A673 (cell line): Measurements from ENCODE around the gene SLC12A7. TPM values are rescaled to one million over a fixed set of nuclear protein-coding genes. Genes with fewer than 3 reads are reported as not detected.

Experiments
- BruUV-seq: library from RNA; stranded (reverse); fragments of 400-500 nt; replicated peaks from 2 replicates; lab custom pipeline; 2021; lab: Mats Ljungman, UMichigan
- CTCF ChIA-PET: fragments of 300-600 bp; sonication (Branson Sonifier 250); formaldehyde crosslinking; loops from one replicate; lab custom pipeline; 2022; ENCODE audit warnings: antibody characterized with exemption; lab: Charles Lee
- POLR2A ChIA-PET: fragments of 300-600 bp; sonication (Branson Sonifier 250); formaldehyde crosslinking; loops from one replicate; lab custom pipeline; 2022; ENCODE audit warnings: antibody characterized with exemption; ENCODE audit not compliant: low non-redundant PET; lab: Charles Lee
- DNase-seq: peaks from one replicate; pipeline ENCODE4 v3.0.0-alpha.2; 2015; ENCODE audit warnings: low spot score
- H3K27ac ChIP-seq: fragments of 200-600 bp; sonication (generic); 2 replicates; pipeline ENCODE4 v1.5.1; 2016; ENCODE audit warnings: mixed run types, low read depth, mild to moderate bottlenecking, mixed read lengths, antibody characterized with exemption, low read length; ENCODE audit not compliant: poor library complexity, severe bottlenecking
- H3K27me3 ChIP-seq: fragments of 200-600 bp; sonication (generic); replicated peaks from 2 replicates; pipeline ENCODE4 v1.6.1; 2017; ENCODE audit warnings: mixed run types, low read depth, mild to moderate bottlenecking, mixed read lengths, antibody characterized with exemption, low read length; ENCODE audit not compliant: insufficient read depth, poor library complexity
- H3K36me3 ChIP-seq: fragments of 200-600 bp; sonication (generic); 2 replicates; pipeline ENCODE4 v1.6.1; 2016; ENCODE audit warnings: mixed run types, mild to moderate bottlenecking, mixed read lengths, antibody characterized with exemption, low read length; ENCODE audit not compliant: insufficient read depth, poor library complexity, severe bottlenecking
- H3K4me1 ChIP-seq: fragments of 200-600 bp; sonication (generic); 2 replicates; pipeline ENCODE4 v1.6.1; 2017; ENCODE audit warnings: mixed run types, mild to moderate bottlenecking, mixed read lengths, antibody characterized with exemption, low read length; ENCODE audit not compliant: insufficient read depth, poor library complexity, severe bottlenecking
- H3K4me3 ChIP-seq: fragments of 200-600 bp; sonication (generic); 2 replicates; pipeline ENCODE4 v1.5.1; 2016; ENCODE audit warnings: low read depth, mixed run types, mild to moderate bottlenecking, mixed read lengths, low read length; ENCODE audit not compliant: poor library complexity, severe bottlenecking
- H3K9me3 ChIP-seq: fragments of 200-600 bp; sonication (generic); 2 replicates; pipeline ENCODE4 v1.6.1; 2016; ENCODE audit warnings: mixed run types, low read depth, mild to moderate bottlenecking, mixed read lengths, antibody characterized with exemption, low read length; ENCODE audit not compliant: poor library complexity, severe bottlenecking
- EZH2 ChIP-seq: fragments of 200-600 bp; sonication (generic); IDR thresholded peaks from 2 replicates; pipeline ENCODE4 v1.6.1; 2017; ENCODE audit warnings: borderline replicate concordance, low read depth, mild to moderate bottlenecking, mixed read lengths, antibody characterized with exemption, low read length; ENCODE audit not compliant: poor library complexity, severe bottlenecking
- intact Hi-C: fragments of 100-400 bp; cut with micrococcal nuclease; formaldehyde crosslinking; loops from one replicate; pipeline ENCODE4 v1.10.0; 2022; ENCODE audit not compliant: unreplicated experiment
- total RNA-seq: library from RNA; stranded (reverse); gene quantifications from 2 replicates; pipeline ENCODE4 v1.2.3, GENCODE V29; 2021
- TF ChIP-seq, protein P1 (sequence below): fragments of 300-800, 200-600 bp; sonication (generic); conservative IDR thresholded peaks from 2 replicates; pipeline ENCODE4 v1.5.1; 2017; ENCODE audit warnings: low read depth, mild to moderate bottlenecking, antibody characterized with exemption, low read length, moderate library complexity, mixed read lengths

The SLC12A7 gene
- total RNA-seq, 1 experiment from 2014 or later: 45.2 TPM

DNA sequence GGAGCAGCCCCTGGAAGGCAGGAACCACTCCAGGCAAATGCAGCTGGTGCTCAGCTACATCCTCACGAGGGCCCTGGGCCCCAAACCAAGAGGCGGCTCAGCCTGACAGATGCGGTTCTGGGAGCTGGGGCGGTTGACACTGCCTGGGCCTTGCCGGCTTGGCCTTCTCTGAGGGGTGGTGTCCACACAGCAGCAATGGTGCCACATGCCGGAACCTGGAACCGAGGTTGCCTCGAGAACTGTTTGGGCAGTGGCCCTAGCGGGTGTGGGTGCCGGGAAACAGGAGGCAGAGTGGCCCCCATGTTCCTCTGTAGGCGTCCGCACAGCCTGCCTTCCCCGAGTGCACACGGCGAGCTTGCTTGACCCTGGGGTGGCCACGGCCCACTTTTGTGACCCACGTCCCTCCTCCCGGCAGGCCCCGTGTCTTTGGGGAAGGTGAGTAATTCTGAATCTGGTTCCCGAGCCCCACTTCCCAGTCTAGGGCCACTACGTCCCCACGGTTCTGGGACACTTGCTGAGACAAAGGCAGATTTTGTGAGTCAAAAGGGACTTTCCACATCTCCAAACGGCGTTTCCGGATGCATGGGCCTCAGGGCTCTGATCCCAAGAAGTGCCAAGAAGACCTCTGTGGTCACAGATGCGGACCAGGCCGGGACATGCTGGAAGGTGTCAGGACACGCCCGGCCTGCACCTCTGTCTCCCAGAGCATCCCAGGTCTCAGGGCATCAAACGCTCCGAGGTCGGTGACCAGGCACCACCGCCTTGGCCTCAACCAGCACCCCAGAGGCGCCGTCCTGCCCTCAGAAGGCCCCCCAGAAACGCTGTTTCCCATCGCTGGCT lies 27.7 kb upstream of the SLC12A7 start:
- ChIA-PET CTCF (interaction anchor here (0.7 to 1.5 kb wide), 4 partner anchors 35 to 134 kb away, joined by 3 to 5 read pairs (median 3); no protein-coding TSS in a partner anchor), POLR2A (no interaction called here)
- Histone ChIP-seq H3K36me3 (no peaks in the 10 kb centered on the region), H3K27ac (no peak overlapping the region), H3K27me3 (no peaks in the 10 kb centered on the region), H3K9me3 (no peaks in the 10 kb centered on the region), H3K4me1 (peaks cover 13% of the 10 kb centered on the region), H3K4me3 (no peak overlapping the region)
- DNase-seq: no peak
- BruUV-seq: no TSS peak
- intact Hi-C loops: loop anchor here (5.0 kb wide), 1 partner anchor 132 kb away; the partner anchor contains the start of gene NKD2
- TF ChIP-seq, protein P1, sequence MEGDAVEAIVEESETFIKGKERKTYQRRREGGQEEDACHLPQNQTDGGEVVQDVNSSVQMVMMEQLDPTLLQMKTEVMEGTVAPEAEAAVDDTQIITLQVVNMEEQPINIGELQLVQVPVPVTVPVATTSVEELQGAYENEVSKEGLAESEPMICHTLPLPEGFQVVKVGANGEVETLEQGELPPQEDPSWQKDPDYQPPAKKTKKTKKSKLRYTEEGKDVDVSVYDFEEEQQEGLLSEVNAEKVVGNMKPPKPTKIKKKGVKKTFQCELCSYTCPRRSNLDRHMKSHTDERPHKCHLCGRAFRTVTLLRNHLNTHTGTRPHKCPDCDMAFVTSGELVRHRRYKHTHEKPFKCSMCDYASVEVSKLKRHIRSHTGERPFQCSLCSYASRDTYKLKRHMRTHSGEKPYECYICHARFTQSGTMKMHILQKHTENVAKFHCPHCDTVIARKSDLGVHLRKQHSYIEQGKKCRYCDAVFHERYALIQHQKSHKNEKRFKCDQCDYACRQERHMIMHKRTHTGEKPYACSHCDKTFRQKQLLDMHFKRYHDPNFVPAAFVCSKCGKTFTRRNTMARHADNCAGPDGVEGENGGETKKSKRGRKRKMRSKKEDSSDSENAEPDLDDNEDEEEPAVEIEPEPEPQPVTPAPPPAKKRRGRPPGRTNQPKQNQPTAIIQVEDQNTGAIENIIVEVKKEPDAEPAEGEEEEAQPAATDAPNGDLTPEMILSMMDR: no peak
- TF ChIP-seq EZH2: no peak

DNA sequence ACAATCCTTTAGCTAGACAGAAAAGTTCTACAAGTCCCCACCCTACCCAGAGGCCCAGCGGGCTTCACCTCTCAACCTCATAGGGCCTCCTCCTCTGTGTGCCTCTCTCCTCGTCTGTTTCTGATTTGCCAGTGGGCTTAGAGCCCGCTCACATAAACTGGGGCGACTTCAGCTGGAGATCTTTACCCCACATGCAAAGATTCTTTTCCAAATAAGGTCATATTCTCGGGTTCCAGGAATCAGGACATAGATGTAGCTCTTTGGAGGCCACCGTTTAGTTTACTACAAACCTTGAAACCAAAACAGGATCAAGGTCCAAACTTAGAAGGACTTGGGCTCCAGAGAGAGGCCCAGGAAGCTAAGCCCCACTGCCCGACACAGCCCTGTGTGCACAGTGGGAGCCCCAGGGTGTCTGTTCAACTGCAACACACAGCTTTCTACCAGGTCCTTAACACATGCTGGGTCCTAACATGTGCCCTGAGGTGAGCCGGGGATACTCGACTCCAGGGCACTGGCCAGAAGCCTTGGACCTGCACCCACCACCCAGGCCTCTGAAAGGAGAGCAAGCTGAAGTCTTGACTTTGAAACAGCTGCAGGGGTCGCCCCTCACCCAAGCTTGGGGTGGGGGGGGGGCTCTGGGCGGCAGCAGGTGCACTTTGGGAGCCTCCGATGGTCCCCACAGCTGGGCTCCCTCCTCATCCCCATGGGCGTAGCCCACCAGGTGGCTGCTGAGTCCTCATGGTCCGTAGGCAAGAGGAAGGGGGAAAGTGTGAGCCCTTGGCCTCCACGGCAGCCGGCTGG lies 26.8 kb upstream of the SLC12A7 start:
- TF ChIP-seq, protein P1: no peak
- no peak for TF ChIP-seq EZH2
- ChIA-PET CTCF (interaction anchor here (0.7 kb wide), 1 partner anchor 85 kb away, joined by 3 read pairs; no protein-coding TSS in a partner anchor), POLR2A (interaction anchor here (0.6 kb wide), 1 partner anchor 48 kb away, joined by 19 read pairs; no protein-coding TSS in a partner anchor)
- Histone ChIP-seq H3K36me3 (no peaks in the 10 kb centered on the region), H3K4me3 (no peak overlapping the region), H3K27me3 (no peaks in the 10 kb centered on the region), H3K9me3 (no peaks in the 10 kb centered on the region), H3K27ac (peak overlapping the region; percentile 11), H3K4me1 (peaks cover 22% of the 10 kb centered on the region)
- intact Hi-C loops: no loop called here
- BruUV-seq: no TSS peak
- no peak for DNase-seq
